NCI-H82 (cell line): ENCODE results near the gene RDM1.
"Not testable (repeated sequence)": the region's sequence is repeated elsewhere in the genome, so short reads cannot be mapped to it uniquely, and the experiment has no call there.

Experiments used
- DNase-seq: peaks from one replicate; lab custom pipeline; 2025; lab: John Stamatoyannopoulos, UW

Gene RDM1, protein sequence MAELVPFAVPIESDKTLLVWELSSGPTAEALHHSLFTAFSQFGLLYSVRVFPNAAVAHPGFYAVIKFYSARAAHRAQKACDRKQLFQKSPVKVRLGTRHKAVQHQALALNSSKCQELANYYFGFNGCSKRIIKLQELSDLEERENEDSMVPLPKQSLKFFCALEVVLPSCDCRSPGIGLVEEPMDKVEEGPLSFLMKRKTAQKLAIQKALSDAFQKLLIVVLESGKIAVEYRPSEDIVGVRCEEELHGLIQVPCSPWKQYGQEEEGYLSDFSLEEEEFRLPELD

DNA sequence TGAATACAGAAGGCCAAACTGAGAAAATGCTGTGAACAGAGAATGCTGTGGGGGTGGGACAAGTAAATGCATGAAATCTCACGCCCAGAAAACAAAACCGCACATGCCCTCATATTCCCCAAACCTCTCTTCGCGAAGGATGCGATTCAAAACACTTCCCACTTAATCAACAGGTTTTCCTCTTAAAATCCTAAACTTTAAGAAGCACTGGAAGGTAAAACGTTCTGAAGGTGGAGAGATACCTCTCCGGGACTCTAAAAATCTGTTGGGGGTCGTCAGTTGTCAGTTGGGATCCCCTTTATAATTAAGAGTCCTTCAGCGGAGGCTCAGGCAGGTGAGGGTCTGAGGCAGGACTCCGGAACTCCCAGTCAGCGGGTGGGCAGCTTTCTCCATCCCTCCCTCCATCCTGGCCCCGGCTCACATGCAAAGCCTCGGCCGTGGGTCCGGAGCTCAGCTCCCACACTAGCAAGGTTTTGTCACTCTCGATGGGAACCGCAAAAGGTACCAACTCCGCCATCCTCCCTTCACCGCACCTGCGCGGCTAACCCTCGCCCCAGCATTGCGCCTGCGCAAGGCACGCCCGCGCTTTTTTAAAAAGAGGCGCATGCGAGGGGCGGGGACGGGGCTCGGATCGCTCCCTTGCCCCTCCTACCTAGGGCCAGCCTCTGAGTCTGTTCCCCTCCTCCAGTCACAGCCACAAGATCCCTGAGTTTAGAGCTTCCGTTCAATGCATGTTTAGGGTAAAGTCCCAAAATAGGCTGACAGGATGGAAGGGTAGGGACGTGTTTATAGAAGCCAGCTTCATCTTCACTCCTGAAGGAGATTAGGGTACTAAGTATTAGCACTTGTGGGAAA is at the start of gene RDM1:
RDM1 (minus strand) TSS at position 563 of the 855 bp plus-strand sequence; CDS start at position 517, 46 bp downstream.
- peak; percentile 95 for DNase-seq

DNA sequence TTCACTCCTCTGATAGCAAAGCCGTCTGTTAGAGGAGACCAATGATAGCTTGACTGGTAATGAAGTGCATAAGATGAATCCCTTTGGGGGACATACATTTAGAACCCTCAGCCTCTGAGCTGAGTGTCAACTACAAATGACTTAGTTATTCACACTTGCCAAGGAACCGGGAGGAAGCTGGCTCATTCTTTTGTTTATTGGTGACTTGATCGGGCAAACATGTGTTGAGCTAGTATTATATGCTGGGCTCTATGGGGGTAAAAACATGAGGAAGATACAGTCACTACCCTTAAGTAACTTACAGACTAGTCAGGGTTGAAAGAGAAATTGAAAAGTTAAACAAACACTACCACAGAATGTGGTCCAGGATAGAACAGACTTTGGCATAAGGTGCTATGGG is 47.8 kb upstream of the RDM1 start:
- no peak for DNase-seq

DNA sequence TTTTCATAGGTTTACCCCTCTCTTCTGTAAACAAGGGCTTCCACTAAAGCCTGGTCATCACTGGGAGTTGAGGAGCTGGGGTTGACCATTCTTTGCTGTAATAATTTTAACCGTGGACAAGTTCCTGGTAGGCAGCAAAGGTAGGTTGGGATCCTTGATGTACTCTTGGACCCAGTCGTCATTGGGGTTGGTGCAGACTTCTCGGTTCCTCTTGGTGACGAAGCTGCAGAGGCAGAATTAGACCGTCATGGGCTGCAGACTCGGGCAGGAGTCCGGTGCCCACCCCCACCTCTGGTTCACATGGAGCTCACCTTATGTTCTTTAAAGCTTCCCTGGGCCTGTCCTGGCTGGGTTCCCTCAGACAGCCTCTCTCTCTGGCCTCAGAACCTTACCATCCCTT is 46.9 kb upstream of the RDM1 start:
- DNase-seq = no peak

DNA sequence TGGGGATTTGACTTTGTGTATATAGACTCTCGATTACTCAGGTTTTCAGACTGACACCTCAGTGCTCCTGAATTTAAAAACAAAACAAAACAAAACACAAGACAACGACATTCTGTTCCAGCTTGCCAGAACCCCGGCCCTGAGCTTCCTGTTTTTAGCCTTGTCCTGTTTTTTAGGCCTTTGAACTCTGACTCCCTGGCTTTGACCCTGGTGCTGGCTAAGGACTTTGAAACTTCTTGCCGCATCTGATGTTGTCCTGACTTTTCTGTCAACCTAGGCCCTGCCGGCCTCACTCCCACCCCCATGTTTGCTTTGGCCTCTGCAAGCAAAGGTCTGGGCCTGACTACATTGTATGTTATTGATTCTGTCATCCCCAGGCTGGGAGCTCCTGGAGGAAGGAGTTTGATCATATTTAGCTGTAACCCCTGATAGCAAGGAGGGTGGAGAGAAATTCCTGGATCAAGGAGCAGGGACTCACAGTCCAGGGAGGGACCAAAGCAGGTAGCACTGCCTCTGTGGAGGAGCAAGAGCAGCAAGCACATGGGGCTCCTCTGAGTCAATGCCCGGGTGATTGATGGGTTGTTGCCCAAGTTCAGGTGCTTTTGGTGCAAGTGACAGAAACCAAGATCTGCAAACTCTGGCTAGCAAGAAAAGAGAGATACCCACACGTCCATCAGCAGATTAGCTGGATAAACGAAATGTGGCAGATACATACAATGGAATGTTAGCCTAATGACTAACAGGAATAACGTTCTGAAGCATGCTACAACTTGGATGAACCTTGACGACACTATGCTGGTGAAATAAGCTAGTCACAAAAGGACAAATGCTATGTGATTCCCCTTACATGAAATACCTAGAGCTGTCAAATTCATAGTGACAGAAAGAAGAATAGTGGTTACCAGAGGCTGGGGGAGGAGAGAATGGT is 43.0 kb upstream of the RDM1 start:
- no peak for DNase-seq

DNA sequence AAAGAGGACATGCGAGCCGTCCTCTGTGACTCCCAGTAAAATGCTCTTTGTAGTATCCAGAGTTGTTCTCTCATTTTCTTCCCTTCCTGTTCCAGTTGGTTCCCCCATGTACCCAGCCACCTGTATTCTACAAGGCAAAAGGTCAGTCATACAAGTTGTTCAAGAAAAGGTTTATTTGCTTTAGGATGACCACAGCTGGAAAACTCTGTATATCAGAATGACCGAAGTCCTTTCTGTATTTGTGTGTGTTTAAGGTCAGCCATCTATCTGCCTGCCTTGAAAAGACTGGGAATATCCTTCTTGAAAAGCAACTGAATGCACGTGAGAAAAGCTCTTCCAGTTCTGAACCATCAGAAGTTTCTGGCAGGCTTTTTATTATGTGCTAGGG is 42.4 kb upstream of the RDM1 start:
- no peak for DNase-seq

DNA sequence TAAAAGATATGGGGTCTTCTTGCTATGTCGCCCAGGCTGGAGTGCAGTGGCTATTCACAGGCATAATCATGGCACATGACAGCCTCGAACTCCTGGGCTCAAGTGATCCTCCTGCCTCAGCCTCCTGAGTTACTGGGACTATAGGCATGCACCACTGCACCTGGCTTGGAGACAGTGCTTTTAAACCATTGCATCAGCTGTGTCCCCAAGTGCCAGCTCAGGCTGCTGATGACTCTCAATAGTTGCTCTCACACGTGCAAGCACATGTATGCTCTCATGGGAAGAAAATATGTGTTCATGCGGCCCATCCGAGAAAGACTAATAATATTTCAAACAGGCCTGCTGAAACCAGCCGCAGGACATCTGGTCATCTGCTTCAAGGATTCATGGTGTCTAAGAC is 42.0 kb upstream of the RDM1 start:
- no peak for DNase-seq

DNA sequence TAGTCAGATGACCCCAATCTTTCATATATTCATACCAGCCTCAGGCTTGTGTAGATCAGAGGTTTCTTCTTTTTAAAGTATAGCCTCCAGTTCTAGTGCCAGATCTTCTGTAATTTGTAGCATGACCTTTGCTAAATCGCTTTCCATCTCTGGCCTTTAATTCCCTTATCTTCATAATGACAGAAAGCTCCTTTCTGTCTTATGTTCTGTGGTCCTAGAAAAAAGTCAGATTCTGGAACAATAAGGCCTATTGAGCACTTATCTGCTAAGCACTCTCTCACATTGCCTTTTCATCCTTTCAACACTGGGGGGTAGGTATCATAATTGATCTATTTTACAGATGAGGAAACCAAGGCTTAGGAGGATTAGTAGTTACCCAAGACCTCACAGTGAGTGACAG is 41.5 kb upstream of the RDM1 start:
- DNase-seq = no peak

DNA sequence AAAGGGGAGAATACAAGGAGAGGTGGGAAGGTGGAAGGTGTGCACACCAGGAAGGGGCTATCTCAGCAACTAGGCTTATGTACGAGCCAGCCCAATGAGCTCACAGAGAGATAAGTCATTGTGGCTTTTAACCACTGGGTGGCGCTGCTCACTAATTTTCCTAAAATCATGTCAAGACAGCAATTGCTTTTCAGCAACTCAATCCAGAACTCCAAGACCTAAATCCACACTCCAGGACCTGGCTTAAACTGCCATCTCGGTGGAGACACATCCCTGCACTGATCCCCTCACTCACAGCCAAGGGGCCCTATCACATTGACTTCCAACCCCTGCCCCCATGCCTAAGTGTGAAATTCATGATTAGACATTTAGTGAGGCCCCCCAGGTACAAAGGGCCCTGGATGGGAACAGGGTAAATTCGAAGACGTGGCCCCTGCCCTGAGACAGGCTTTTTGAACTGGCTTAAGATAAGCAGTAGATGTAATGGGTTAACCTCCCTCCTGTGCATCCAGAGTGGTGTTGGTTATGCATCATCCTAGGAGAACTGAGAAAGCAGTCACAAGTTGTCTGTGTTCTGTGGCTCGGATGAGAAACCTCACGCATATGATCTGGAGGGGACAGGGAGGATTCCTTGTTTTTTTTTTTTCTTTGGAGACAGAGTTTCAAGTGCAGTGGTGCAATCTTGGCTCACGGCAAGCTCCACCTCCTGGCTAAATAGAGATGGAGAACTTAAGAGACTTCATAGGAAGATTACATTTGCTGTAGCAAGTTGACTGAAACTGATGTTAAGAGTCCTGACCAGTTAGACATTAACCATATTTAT is 39.2 kb upstream of the RDM1 start:
- peak; percentile 94 for DNase-seq

DNA sequence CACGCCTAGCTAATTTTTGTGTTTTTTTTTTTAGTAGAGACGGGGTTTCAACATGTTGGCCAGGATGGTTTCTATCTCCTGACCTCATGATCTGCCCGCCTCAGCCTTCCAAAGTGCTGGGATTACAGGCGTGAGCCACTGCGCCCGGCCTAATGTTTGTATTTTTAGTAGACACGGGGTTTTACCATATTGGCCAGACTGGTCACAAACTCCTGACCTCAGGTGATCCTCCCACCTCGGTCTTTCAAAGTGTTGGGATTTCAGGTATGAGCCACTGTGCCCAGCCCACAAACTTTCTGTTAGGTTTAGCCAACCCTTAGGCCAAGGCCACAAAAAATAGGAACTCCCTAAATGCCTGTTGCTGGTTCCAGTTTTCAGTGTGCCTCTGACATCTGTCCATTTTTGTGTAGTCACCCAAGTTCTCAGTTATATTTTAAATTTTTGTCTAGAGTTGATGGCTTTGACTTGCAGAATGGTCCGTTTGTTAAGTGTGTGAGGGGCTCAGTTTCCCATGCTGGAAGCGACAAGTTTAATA is 38.0 kb upstream of the RDM1 start:
- DNase-seq = no peak

DNA sequence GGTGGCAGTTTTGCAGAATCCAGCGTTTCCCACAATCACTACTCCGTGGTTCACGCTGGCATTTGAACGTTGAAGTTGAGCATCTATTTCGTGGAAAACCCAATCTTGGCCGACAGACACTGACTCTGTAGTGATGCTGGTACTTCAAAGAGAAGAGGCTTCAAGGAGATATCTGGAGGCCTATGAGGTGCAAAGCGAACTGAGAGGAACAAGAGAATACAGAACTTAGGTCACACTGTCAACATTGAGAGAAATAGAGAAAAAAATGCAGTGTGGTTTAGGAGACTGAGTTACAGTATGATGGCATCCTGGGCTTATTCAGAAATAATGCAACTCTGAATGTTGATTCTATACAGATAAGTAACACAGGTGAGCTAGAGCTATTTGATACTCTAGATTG is 34.7 kb upstream of the RDM1 start:
- DNase-seq = no peak

DNA sequence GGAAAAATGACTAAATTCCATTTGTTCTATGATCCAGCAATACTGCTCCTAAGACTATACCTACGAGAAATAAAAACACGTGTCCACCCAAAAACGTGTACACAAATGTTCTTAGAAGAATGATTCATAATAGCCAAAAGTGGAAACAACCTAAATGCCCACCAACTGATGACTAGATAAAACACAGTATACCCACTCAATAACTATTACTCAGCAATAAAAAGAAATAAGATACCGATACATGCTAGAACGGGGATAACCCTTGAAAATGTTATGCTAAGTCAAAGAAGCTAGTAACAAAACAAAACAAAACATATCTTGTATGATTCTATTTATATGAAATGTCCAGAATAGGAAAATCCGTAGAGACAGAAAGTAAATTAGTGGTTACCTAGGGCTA is 33.1 kb upstream of the RDM1 start:
- DNase-seq = no peak

DNA sequence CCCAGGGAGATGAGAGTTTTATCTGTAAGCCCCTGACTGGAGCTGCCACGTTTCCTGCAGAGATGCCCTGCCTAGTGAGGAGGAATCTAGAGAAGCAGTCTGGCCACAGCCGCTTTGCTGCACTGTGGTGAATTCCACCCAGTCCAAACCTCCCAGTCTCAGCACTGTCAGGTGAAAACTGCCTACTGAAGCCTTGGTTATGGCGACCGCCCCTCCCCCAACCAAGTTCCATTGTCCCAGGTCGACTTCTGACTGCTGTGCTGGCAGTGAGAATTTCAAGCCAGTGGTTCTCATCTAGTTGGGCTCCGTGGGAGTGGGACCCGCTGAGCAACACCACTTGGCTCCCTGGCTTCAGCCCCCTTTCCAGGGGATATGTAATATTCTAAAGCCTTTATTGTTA is 23.1 kb upstream of the RDM1 start:
- no peak for DNase-seq

DNA sequence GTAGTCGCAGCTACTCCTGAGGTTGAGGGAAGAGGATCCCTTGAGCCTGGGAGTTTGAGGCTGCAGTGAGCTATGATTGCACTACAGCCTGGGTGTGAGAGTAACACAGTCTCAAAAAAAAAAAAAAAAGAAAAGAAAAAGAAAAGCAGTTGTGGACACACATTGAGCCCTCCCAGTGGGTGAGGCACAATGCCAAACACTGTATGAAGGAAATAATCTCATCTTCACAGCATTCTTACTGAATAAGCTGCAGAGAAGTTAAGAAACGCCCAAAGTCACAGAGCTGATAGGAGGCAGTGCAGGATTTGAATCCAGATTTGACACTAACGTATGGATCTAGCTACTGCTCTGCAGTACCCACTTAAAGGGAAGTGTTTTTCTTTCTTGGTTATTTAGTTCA is 18.8 kb upstream of the RDM1 start:
- DNase-seq = no peak

DNA sequence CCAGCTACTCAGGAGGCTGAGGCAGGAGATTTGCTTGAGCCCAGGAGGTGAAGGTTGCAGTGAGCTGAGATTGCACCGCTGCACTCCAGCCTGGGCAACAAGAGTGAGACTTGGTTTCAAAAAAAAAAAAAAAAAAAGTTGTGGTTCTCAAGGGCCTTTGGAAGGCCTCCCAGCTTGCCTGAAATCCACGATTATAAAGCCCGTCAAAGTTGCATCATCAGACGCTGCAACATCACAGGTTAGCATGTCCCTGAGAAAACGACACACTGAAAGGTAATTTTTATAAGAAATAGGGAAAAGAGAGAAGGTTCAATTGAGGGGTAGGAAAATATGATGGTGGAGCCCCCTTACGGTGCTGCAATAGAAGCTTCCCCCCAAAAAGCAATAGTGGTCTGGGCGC is 17.5 kb upstream of the RDM1 start:
- no peak for DNase-seq

DNA sequence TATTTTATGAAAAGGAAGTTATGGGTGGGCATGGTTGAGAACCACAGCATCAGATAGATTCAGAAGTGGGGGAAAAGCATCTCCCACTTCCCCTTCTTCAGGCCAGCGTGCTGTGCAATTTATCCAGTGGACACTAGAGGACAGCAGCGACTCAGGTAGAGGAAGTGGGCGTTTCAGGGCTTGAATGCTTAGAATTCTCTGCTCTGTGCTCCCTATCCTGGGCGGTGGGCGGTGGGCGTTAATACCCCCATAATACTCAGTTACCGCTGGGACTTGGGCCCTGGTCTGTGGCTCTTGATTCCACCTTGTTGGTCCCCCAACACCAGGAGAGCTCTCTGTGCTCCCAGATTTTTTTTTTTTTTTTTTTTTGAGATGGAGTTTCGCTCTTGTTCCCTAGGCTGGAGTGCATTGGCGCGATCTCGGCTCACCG is 16.6 kb upstream of the RDM1 start:
- peak; percentile 82 for DNase-seq

DNA sequence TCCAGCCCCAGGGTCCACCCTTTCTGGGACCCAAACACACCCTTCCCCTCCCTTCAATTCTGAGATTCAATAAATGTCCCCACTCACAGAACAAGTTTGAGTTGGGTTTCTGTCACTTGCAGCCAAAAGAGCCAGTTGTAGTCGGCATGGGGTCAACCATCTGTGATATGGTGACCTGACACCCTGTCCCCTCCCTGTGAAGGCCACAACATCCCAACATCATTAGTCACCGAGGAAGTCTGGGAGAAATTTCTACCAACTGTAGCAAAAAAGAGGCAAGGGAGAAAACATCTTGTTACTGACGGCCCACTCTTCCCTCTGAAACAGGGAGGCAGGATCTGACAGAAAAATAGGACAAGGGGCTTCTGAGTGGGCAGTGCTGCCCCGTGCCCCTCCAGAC is 13.6 kb upstream of the RDM1 start:
- no peak for DNase-seq

DNA sequence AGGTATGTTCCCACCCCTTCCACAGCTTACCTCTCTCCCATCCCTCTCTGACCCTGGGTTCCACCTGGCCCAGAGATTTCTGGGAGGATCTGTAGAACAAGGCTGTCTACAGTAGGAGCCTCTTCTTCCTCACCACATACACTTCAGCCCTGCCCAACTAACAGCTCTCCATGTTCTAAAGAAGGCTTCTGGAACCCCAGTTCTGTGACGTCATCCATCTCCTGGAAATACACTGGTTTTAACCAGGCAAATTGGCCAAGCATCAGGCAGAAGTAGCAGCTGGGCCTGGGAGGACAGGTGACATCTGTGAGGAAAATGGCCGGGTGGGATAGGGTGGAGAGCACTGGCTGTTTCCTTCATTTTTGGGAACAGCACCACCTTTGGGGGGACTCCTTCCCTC is 13.0 kb upstream of the RDM1 start, which contains the start of gene LYZL6:
LYZL6 (minus strand) TSS at position 177 of the 400 bp plus-strand sequence. CDS start 4,357 bp downstream, outside the sequence.
- DNase-seq = no peak

DNA sequence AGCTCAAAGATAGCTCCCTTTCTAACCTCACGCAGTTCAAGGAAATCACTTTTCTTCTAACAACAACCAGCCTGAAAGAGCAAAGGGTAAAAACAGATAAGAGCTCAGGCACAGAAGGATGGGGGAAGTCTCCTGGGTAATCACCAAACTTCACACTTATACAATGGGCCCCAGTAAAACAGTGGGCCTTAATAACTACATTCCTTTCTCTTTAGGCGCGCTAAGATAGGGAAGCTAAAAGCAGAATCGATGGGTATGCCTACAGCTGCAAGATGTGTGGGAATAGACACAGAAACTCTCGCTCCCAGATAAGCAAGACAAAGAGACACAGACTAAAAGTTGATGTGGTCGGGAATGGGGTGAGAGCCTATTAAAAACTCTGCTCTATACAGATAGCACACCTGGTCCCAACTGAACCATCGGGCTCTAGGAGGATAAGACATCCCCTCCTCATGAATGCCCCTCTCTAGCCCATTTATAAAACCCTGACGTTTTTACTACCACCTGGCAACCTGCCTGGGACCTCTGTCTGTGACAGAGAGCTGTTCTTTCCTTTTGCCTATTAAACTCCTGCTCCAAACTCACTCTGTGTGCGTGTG is 12.1 kb upstream of the RDM1 start:
- DNase-seq = no peak

DNA sequence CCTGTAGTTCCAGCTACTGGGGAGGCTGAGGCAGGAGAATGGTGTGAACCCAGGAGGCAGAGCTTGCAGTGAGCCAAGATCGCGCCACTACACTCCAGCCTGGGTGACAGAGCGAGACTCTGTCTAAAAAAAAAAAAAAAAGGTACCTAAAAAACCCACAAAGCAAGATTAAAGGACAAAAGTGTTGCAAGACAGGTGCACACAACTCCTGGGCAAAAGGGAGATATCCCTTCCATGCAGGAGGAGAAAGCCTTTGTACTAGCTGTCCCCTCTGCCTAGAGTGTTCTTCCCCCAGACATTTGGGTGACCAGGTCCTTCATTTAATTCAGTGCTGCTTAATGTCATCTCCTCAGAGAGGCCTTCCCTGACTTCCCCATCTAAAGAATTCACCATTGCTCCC is 7.9 kb upstream of the RDM1 start:
- DNase-seq = not testable (repeated sequence)

DNA sequence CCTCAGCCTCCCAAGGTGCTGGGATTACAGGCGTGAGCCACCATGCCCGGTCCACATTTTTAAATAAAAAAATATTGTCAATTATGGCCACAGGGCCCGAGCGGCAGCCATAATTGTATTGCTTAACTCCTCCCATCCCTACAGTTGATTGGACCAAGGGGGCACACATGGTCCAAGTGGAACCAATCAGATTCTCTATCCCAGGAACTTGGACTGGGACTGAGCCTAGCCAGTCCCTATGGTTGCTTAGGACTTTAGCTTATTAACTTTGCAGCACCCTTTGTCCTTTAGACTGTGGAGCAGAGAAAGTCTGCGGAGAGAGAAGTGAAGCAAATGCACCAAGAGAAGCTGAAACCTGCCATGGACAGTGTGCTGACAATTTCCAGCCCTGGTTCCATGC is 5.5 kb upstream of the RDM1 start:
- DNase-seq = peak; percentile 32

DNA sequence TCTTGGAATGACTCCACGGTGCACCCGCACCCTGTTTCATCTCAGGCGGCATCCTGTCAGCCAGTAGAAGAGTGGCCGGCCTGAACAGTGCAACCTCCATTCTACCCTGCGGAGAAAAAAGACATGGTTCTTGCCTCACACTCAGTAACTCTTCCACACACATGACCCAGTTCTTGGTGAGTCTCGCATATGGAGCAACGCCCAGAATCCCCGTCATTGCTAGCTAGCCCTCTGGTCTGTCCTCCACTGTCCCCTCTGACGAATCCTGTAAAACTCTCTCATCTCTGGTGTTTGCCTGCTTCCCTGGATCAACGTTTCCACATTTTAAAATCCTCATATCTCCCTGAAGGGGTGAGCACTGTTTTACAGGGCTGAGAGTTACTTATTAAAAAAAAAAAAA is 4.2 kb upstream of the RDM1 start:
- DNase-seq = no peak
